Endothelial cell of umbilical vein (primary cell): ENCODE data around the gene SLC5A2. TPM values are rescaled to one million over a fixed set of nuclear protein-coding genes. Genes with fewer than 3 reads are reported as not detected.

ENCODE experiments used
- BruUV-seq: library from RNA; stranded (reverse); fragments of 400-500 nt; replicated peaks from 2 replicates; lab custom pipeline; 2021; lab: Mats Ljungman, UMichigan
- CTCF ChIA-PET: fragments of 300-600, 350-600 bp; sonication (Branson Sonifier 250); formaldehyde crosslinking; loops from one replicate; lab custom pipeline; 2021; ENCODE audit warnings: antibody characterized with exemption, inconsistent platforms; lab: Charles Lee
- POLR2A ChIA-PET: fragments of 300-600, 350-600 bp; sonication (Branson Sonifier 250); formaldehyde crosslinking; loops from one replicate; lab custom pipeline; 2021; ENCODE audit warnings: antibody characterized with exemption, inconsistent platforms; lab: Charles Lee
- DNase-seq: peaks from one replicate; pipeline ENCODE4 v3.0.0-alpha.2; 2011; ENCODE audit warnings: low read depth, low spot score
- FAIRE-seq: peaks from 2 replicates; lab custom pipeline; 2011; peaks lifted over from hg19 to GRCh38; lab: Jason Lieb, UNC
- H2AFZ ChIP-seq: 2 replicates; pipeline ENCODE4 v1.6.0; 2012; ENCODE audit warnings: low read depth, low read length, control low read depth, inconsistent platforms
- H3K27ac ChIP-seq: 2 replicates; pipeline ENCODE4 v1.5.1; 2011; ENCODE audit warnings: low read depth, mild to moderate bottlenecking, control low read depth, low read length, moderate library complexity; ENCODE audit not compliant: insufficient read depth
- H3K27me3 ChIP-seq, 2 experiments: 2 replicates each; pipeline versions ENCODE4 v1.6.0 to v1.6.1; 2011; ENCODE audit warnings: low read length in 2 of 2, mixed read lengths in 1 of 2; ENCODE audit not compliant: control insufficient read depth in 2 of 2, insufficient read depth in 2 of 2
- H3K36me3 ChIP-seq, 2 experiments: 2 replicates in 1 of 2; 3 replicates in 1 of 2; pipeline ENCODE4 v1.5.1; 2011; ENCODE audit warnings: low read length in 2 of 2, mild to moderate bottlenecking in 1 of 2, moderate library complexity in 1 of 2; ENCODE audit not compliant: control insufficient read depth in 2 of 2, insufficient read depth in 2 of 2; ENCODE audit errors: extremely low read depth in 1 of 2
- H3K4me1 ChIP-seq: 3 replicates; pipeline ENCODE4 v1.5.1; 2011; ENCODE audit warnings: mild to moderate bottlenecking, low read length; ENCODE audit not compliant: control insufficient read depth, insufficient read depth; ENCODE audit errors: extremely low read depth
- H3K4me2 ChIP-seq: 2 replicates; pipeline ENCODE4 v1.6.1; 2011; ENCODE audit warnings: low read length, control low read depth, mixed read lengths; ENCODE audit not compliant: insufficient read depth
- H3K4me3 ChIP-seq, 3 experiments: fragments of 200-600 bp in 1 of 3; sonication (generic), shearing (Covaris generic) in 1 of 3; replicated peaks in 1 of 3; 2 replicates each; pipeline ENCODE4 v1.5.1; 2011 to 2016; ENCODE audit warnings: control low read depth in 3 of 3, low read length in 3 of 3, mild to moderate bottlenecking in 2 of 3, inconsistent platforms in 1 of 3, low read depth in 1 of 3, moderate library complexity in 1 of 3; ENCODE audit not compliant: insufficient read depth in 1 of 3
- H3K79me2 ChIP-seq: 2 replicates; pipeline ENCODE4 v1.6.0; 2012; ENCODE audit warnings: low read length, inconsistent platforms; ENCODE audit not compliant: control insufficient read depth, insufficient read depth
- H3K9ac ChIP-seq: replicated peaks from 2 replicates; pipeline ENCODE3; 2011; ENCODE audit warnings: low read length, control low read depth; ENCODE audit not compliant: insufficient read depth; ENCODE audit errors: extremely low read depth
- H3K9me1 ChIP-seq: replicated peaks from 3 replicates; pipeline ENCODE4 v1.6.0; 2011; ENCODE audit warnings: mild to moderate bottlenecking, low read length; ENCODE audit not compliant: control insufficient read depth, insufficient read depth; ENCODE audit errors: extremely low read depth
- H3K9me3 ChIP-seq: replicated peaks from 2 replicates; pipeline ENCODE4 v1.5.1; 2012; ENCODE audit warnings: low read length, inconsistent platforms; ENCODE audit not compliant: control insufficient read depth, insufficient read depth
- H4K20me1 ChIP-seq: replicated peaks from 2 replicates; pipeline ENCODE3; 2011; ENCODE audit warnings: mild to moderate bottlenecking, low read length; ENCODE audit not compliant: control insufficient read depth, insufficient read depth; ENCODE audit errors: extremely low read depth
- EZH2 ChIP-seq: IDR thresholded peaks from 2 replicates; pipeline ENCODE4 v1.6.1; 2012; ENCODE audit warnings: borderline replicate concordance, low read depth, mild to moderate bottlenecking, moderate library complexity, low read length, inconsistent platforms; ENCODE audit not compliant: severe bottlenecking
- FOS ChIP-seq: IDR thresholded peaks from 2 replicates; pipeline ENCODE4 v1.6.1; 2011; ENCODE audit warnings: mild to moderate bottlenecking, low read length, moderate library complexity, borderline replicate concordance; ENCODE audit not compliant: insufficient read depth
- JUN ChIP-seq: IDR thresholded peaks from 2 replicates; pipeline ENCODE4 v1.6.1; 2011; ENCODE audit warnings: borderline replicate concordance, low read depth; ENCODE audit not compliant: insufficient read length, insufficient read depth
- MAX ChIP-seq: IDR thresholded peaks from 2 replicates; pipeline ENCODE4 v1.6.1; 2011; ENCODE audit not compliant: insufficient read depth, insufficient read length
- POLR2AphosphoS5 ChIP-seq: IDR thresholded peaks from 2 replicates; pipeline ENCODE4 v1.6.1; 2012; ENCODE audit warnings: low read depth, mild to moderate bottlenecking, control low read depth, low read length, moderate library complexity; ENCODE audit not compliant: insufficient read depth
- dilution Hi-C: fragments of 300-500 bp; cut with MboI; formaldehyde crosslinking; loops from one replicate; pipeline ENCODE4 v1.15.0; 2019; ENCODE audit warnings: low sequenced_read_pairs; ENCODE audit not compliant: extremely low pct_ligation_motif_present
- intact Hi-C: fragments of 100-400 bp; cut with micrococcal nuclease; formaldehyde crosslinking; loops from one replicate; pipeline ENCODE4 v1.10.0; 2022
- polyA plus RNA-seq, 4 experiments: library from polyadenylated mRNA; depleted of rRNA in 3 of 4; stranded (reverse) in 3 of 4; unstranded in 1 of 4; fragments of >200 nt; gene quantifications; 2 replicates each; pipeline versions ENCODE4 v1.2.1 to v1.2.3, GENCODE V29; 2011 to 2012; ENCODE audit warnings: missing spikeins in 1 of 4
- total RNA-seq: library from RNA; stranded (reverse); gene quantifications from 2 replicates; pipeline ENCODE4 v1.2.3, GENCODE V29; 2021

SLC5A2 gene
- total and polyA plus RNA-seq, 2 donors (not counting 3 experiments of a cell fraction or from before 2014, with no cell fraction given), result 0.03 TPM; not detected in 1

- CTCF ChIA-PET, result interaction anchor here (0.8 kb wide), 1 partner anchor 11 kb away, joined by 3 read pairs; no protein-coding TSS in a partner anchor
- Histone ChIP-seq H3K9ac (no peak overlapping the region), H4K20me1 (no peaks in the 10 kb centered on the region), H3K4me3 (no peak overlapping the region), H3K27me3 (no peaks in the 10 kb centered on the region), H3K9me3 (no peaks in the 10 kb centered on the region), H3K27ac (no peak overlapping the region), H3K4me2 (no peak overlapping the region), H2AFZ (no peak overlapping the region), H3K79me2 (peaks cover 24% of the 10 kb centered on the region), H3K9me1 (no peaks in the 10 kb centered on the region), H3K36me3 (peaks cover 19 to 20% of the 10 kb centered on the region in 2 experiments), H3K4me1 (peaks cover 14% of the 10 kb centered on the region)
- TF ChIP-seq FOS (no peak), POLR2AphosphoS5 (no peak), JUN (no peak), EZH2 (no peak), MAX (no peak)
- DNase-seq (no peak), FAIRE-seq (no peak)
- BruUV-seq, result no TSS peak
- intact Hi-C loops (no loop called here), dilution Hi-C loops (no loop called here)
- POLR2A ChIA-PET, result interaction anchor here (1.6 kb wide), 1 partner anchor 9 kb away, joined by 3 read pairs; no protein-coding TSS in a partner anchor
Observed at GRCh38 chr16:31477220-31478216, 5.4 kb upstream of the SLC5A2 start.
